GM12801 (cell line): ENCODE data around the gene NUPR1.

Experiments used
- CTCF ChIP-seq: IDR thresholded peaks from one replicate; pipeline ENCODE4 v1.5.1; 2011; ENCODE audit warnings: control low read depth; ENCODE audit not compliant: insufficient read length; ENCODE audit errors: extremely low read depth

NUPR1 gene

GRCh38 chr16:28549301-28549899, 10.6 kb upstream of the NUPR1 start:
- TF ChIP-seq CTCF: no peak

- TF ChIP-seq CTCF: no peak
Measured at GRCh38 chr16:28548306-28548802, 9.6 kb upstream of the NUPR1 start.

GRCh38 chr16:28546626-28547025, 7.9 kb upstream of the NUPR1 start:
- no peak for TF ChIP-seq CTCF

- TF ChIP-seq CTCF: no peak
Measured at GRCh38 chr16:28544998-28545397, 6.2 kb upstream of the NUPR1 start.

GRCh38 chr16:28543072-28543471, 4.3 kb upstream of the NUPR1 start:
- TF ChIP-seq CTCF: no peak

GRCh38 chr16:28542646-28543045, 3.9 kb upstream of the NUPR1 start:
- TF ChIP-seq CTCF: no peak

GRCh38 chr16:28540346-28540745, 1.6 kb upstream of the NUPR1 start:
- no peak for TF ChIP-seq CTCF
